Measurements from ENCODE around the gene ZNRD2. TPM values are rescaled to one million over a fixed set of nuclear protein-coding genes. Genes with fewer than 3 reads are reported as not detected.

Gene ZNRD2
- total RNA-seq, 1 experiment from 2014 or later = 66.8 TPM

- CTCF ChIA-PET = interaction anchor here (0.6 to 4.5 kb wide), 8 partner anchors 9 to 219 kb away, joined by 3 to 29 read pairs (median 6); partner anchors contain the start of genes FAM89B and ZNRD2
- peaks cover 13% of the 10 kb centered on the region for H3K79me2 ChIP-seq (ENCODE audit: insufficient read depth, low read length)
- peak overlapping the region; percentile 96 for H3K4me2 ChIP-seq (ENCODE audit: low read length)
- no peak for TF ChIP-seq SIN3A (IDR thresholded peaks at IDR 0.05; ENCODE audit: low read depth)
- no peak for TF ChIP-seq CTCF (IDR thresholded peaks at IDR 0.05 in 2 of 3, conservative IDR thresholded peaks at IDR 0.05 in 1 of 3; ENCODE audit: borderline replicate concordance in 1 of 3, insufficient read depth in 1 of 3, low read depth in 2 of 3, low read length in 2 of 3)
- TF ChIP-seq POLR2AphosphoS5 (IDR thresholded peaks at IDR 0.05; ENCODE audit: low read depth, low read length) = peak; percentile 58
- no peak for TF ChIP-seq CBX3 (IDR thresholded peaks at IDR 0.05; ENCODE audit: low read depth)
- TF ChIP-seq POLR2A (IDR thresholded peaks at IDR 0.05; ENCODE audit: borderline replicate concordance, extremely low read depth, insufficient read depth, insufficient read length) = no peak
- TF ChIP-seq ATF3 (IDR thresholded peaks at IDR 0.05) = no peak
- peaks cover 68 to 91% of the 10 kb centered on the region in 2 experiments for H3K4me1 ChIP-seq (ENCODE audit: control insufficient read depth in 1 of 2, insufficient read depth in 2 of 2, low read length in 2 of 2)
- BruUV-seq (replicated peaks) = no TSS peak
- H2AFZ ChIP-seq (ENCODE audit: low read depth, low read length, poor library complexity, severe bottlenecking) = no peak overlapping the region
- intact Hi-C loops (cut with micrococcal nuclease) = no loop called here
- POLR2A ChIA-PET = interaction anchor here (0.6 to 2.7 kb wide), 8 partner anchors 9 to 138 kb away, joined by 3 to 17 read pairs (median 4); partner anchors contain the start of genes NEAT1 and ZNRD2
- peak overlapping the region; percentile 99 for H3K27ac ChIP-seq (ENCODE audit: low read depth, low read length)
- no peaks in the 10 kb centered on the region for H3K9me2 ChIP-seq (ENCODE audit: insufficient read depth)
- RAD21 ChIA-PET (ENCODE audit: low non-redundant PET in 1 of 2, low total read pairs in 2 of 2, uncharacterized antibody in 2 of 2, unreplicated experiment in 2 of 2) = interaction anchor here (1.8 to 2.2 kb wide), 3 partner anchors 10 to 20 kb away, joined by 5 to 9 read pairs (median 6); no protein-coding TSS in a partner anchor
- H3K4me3 ChIP-seq (replicated peaks in 1 of 2; ENCODE audit: low read depth in 1 of 2, low read length in 2 of 2) = peak overlapping the region; percentile 29 to 68
- no peak for DNase-seq (ENCODE audit: low read depth, low spot score)
- no peaks in the 10 kb centered on the region for H3K9me3 ChIP-seq (ENCODE audit: control insufficient read depth in 1 of 2, insufficient read depth in 1 of 2, low read depth in 1 of 2, low read length in 2 of 2)
- peak; percentile 32 for ATAC-seq
- no peaks in the 10 kb centered on the region for H3K27me3 ChIP-seq (ENCODE audit: insufficient read depth, low read length)
- no peaks in the 10 kb centered on the region for H3K36me3 ChIP-seq (ENCODE audit: control insufficient read depth in 1 of 2, insufficient read depth in 2 of 2, low read length in 2 of 2)
- H3K9ac ChIP-seq (ENCODE audit: low read length) = peak overlapping the region; percentile 83
- no peaks in the 10 kb centered on the region for H4K20me1 ChIP-seq (ENCODE audit: insufficient read depth)
These were observed 9.5 kb upstream of the ZNRD2 start for GRCh38 chr11:65560555-65561418.
